Liver (tissue), 9 donors: ENCODE measurements around the gene ATP5PD. TPM values are rescaled to one million over a fixed set of nuclear protein-coding genes. Genes with fewer than 3 reads are reported as not detected.

Source experiments
- DNase-seq: peaks from one replicate; pipeline ENCODE4 v3.0.0-alpha.2; 2017; ENCODE audit warnings: low spot score
- H3K27ac ChIP-seq, 2 donors: one replicate each; pipeline ENCODE4 v1.7.0; 2013; ENCODE audit warnings: inconsistent platforms in 2 of 2, low read length in 2 of 2, control low read depth in 1 of 2, low read depth in 1 of 2, mild to moderate bottlenecking in 1 of 2
- H3K27me3 ChIP-seq, 4 donors: one replicate each; pipeline versions ENCODE4 v1.6.1 to v1.7.0; 2013; ENCODE audit warnings: low read length in 3 of 4, inconsistent platforms in 1 of 4, mild to moderate bottlenecking in 1 of 4, moderate library complexity in 1 of 4; ENCODE audit not compliant: control insufficient read depth in 4 of 4, insufficient read depth in 4 of 4
- H3K36me3 ChIP-seq, 4 donors: one replicate each; pipeline versions ENCODE4 v1.6.1 to v1.7.0; 2013; ENCODE audit warnings: low read length in 3 of 4, mild to moderate bottlenecking in 3 of 4, low read depth in 1 of 4, moderate library complexity in 1 of 4; ENCODE audit not compliant: control insufficient read depth in 4 of 4, insufficient read depth in 3 of 4
- H3K4me1 ChIP-seq, 4 donors: one replicate each; pipeline versions ENCODE4 v1.6.1 to v1.7.0; 2013; ENCODE audit warnings: low read length in 3 of 4, mild to moderate bottlenecking in 3 of 4, moderate library complexity in 1 of 4; ENCODE audit not compliant: control insufficient read depth in 4 of 4, insufficient read depth in 4 of 4
- H3K4me3 ChIP-seq, 3 donors: one replicate each; pipeline versions ENCODE4 v1.6.1 to v1.7.0; 2013; ENCODE audit warnings: low read length in 3 of 3, control low read depth in 1 of 3, low read depth in 1 of 3, mild to moderate bottlenecking in 1 of 3
- H3K9ac ChIP-seq, 2 donors: one replicate each; pipeline ENCODE4 v1.7.0; 2013; ENCODE audit warnings: low read length in 2 of 2, mild to moderate bottlenecking in 2 of 2, moderate library complexity in 2 of 2, control low read depth in 1 of 2, low read depth in 1 of 2
- H3K9me3 ChIP-seq, 4 donors: one replicate each; pipeline versions ENCODE4 v1.6.1 to v1.7.0; 2013; ENCODE audit warnings: low read length in 3 of 4; ENCODE audit not compliant: control insufficient read depth in 4 of 4
- ATF3 ChIP-seq: IDR thresholded peaks from 2 replicates; pipeline ENCODE4 v1.6.1; 2016; ENCODE audit warnings: antibody characterized with exemption
- CTCF ChIP-seq: fragments of 150-350 bp; IDR thresholded peaks from 2 replicates; pipeline ENCODE4 v1.5.1; 2017; ENCODE audit warnings: improper control_type of control experiment, low read depth, low read length; ENCODE audit not compliant: missing input control
- FOXA1 ChIP-seq: IDR thresholded peaks from 2 replicates; pipeline ENCODE4 v1.6.1; 2016; ENCODE audit warnings: antibody characterized with exemption
- FOXA2 ChIP-seq: IDR thresholded peaks from 2 replicates; pipeline ENCODE4 v1.6.1; 2016; ENCODE audit warnings: antibody characterized with exemption
- GABPA ChIP-seq, 2 donors: IDR thresholded peaks in 1 of 2; conservative IDR thresholded peaks in 1 of 2; 2 replicates each; pipeline ENCODE4 v1.6.1; 2016; ENCODE audit warnings: antibody characterized with exemption in 2 of 2, mild to moderate bottlenecking in 1 of 2, moderate library complexity in 1 of 2
- HNF4A ChIP-seq, 2 donors: conservative IDR thresholded peaks; 2 replicates each; pipeline ENCODE4 v1.6.1; 2016; ENCODE audit warnings: antibody characterized with exemption in 2 of 2, mild to moderate bottlenecking in 2 of 2
- NR2F2 ChIP-seq: IDR thresholded peaks from 2 replicates; pipeline ENCODE4 v1.6.1; 2016; ENCODE audit warnings: antibody characterized with exemption
- RAD21 ChIP-seq, 2 donors: IDR thresholded peaks; 2 replicates each; pipeline ENCODE4 v1.6.1; 2016; ENCODE audit warnings: antibody characterized with exemption in 2 of 2, mild to moderate bottlenecking in 2 of 2
- RXRA ChIP-seq, 2 donors: IDR thresholded peaks; 2 replicates each; pipeline ENCODE4 v1.6.1; 2017 to 2018; ENCODE audit warnings: antibody characterized with exemption in 2 of 2, mild to moderate bottlenecking in 1 of 2
- SP1 ChIP-seq: IDR thresholded peaks from 2 replicates; pipeline ENCODE4 v1.6.1; 2018; ENCODE audit warnings: antibody characterized with exemption, mild to moderate bottlenecking
- TAF1 ChIP-seq: conservative IDR thresholded peaks from 2 replicates; pipeline ENCODE4 v1.6.1; 2016; ENCODE audit warnings: antibody characterized with exemption, mild to moderate bottlenecking
- YY1 ChIP-seq: IDR thresholded peaks from 2 replicates; pipeline ENCODE4 v1.6.1; 2016; ENCODE audit warnings: antibody characterized with exemption, mild to moderate bottlenecking
- WGBS: extraction: QIAGEN DNeasy Blood & Tissue Kit; methylation state at CpG from one replicate; pipeline ENCODE4 v1.1.7; 2013; 5-methylcytosine and 5-hydroxymethylcytosine counted together
- polyA plus RNA-seq, 2 donors: library from polyadenylated mRNA; stranded (reverse) in 1 of 2; unstranded in 1 of 2; fragments of 200-250 nt in 1 of 2; fragments of >200 nt in 1 of 2; fragmentation: Nextera tagmentation in 1 of 2; extraction: Ambion mirVana in 1 of 2; gene quantifications; one replicate each; pipeline versions ENCODE4 v1.2.1 to v1.2.3, GENCODE V29; 2013 to 2015
- total RNA-seq, 2 donors: library from RNA; depleted of rRNA; stranded (reverse); fragments of >200 nt; gene quantifications; one replicate each; pipeline ENCODE4 v1.2.3, GENCODE V29; 2014
- TF ChIP-seq, protein P1 (sequence below): IDR thresholded peaks from 2 replicates; pipeline ENCODE4 v1.6.1; 2016; ENCODE audit warnings: antibody characterized with exemption, mild to moderate bottlenecking
- TF ChIP-seq, protein P2 (sequence below): IDR thresholded peaks from 2 replicates; pipeline ENCODE4 v1.6.1; 2016; ENCODE audit warnings: antibody characterized with exemption
- TF ChIP-seq, protein P3 (sequence below): IDR thresholded peaks from 2 replicates; pipeline ENCODE4 v1.6.1; 2016; ENCODE audit warnings: antibody characterized with exemption
- donor health status: healthy.
- donor health status: healthy.
- donor health status: healthy.
- donor health status: healthy.
- donor health status: healthy.

ATP5PD gene
- total and polyA plus RNA-seq, 4 donors, result 102 to 378 (median 184) TPM

DNA sequence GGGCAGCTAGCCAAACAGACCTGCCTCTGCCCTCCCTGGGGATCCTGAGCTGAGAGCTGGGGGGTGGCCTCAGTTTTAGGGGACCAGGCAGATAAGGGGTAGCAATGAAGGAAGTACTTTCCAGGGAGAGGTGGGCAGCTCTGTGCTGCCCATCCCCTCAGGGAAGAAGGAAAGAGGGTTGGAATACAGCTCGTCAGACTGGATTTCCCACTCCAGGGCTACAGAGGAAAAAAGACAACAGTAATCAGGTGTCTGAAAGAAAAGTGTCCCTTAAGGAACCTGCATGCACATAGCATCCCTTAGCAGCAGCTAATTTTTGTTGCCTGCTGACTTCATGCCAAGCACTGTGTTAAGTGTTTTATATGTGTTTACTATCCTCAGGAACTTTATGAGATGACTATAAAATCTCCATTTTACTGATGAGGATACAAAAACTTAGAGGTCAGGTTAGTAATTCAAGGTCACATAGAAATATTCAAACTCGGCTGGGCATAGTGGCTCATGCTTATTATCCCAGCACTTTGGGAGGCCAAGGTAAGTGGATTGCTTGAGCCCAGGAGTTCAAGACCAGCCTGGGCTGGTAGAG is 37.5 kb downstream of the ATP5PD start:
- WGBS, result 75% methylated on average over 2 of the region's 2 CpGs

DNA sequence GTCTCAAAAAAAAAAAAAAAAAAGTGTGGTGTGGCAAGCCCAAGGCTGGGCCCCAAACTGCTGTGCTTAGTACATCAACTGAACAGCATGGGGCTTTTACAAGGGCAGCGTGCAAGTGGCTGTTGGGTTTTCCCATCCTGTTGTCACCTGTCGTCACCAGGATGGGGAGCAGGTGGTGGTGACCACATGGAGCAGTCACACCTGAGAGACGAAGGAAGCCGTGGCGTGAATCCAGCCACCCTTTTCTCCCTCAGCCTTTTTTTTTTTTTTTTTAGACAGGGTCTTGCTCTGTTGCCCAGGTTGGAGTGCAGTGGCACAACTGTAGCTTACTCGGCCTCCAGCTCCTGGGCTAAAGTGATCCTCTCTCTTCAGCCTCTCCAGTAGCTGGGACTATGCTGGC is 38.4 kb downstream of the ATP5PD start:
- Histone ChIP-seq H3K9me3 (no peaks in the 10 kb centered on the region), H3K36me3 (no peaks in the 10 kb centered on the region), H3K27ac (no peak overlapping the region), H3K4me1 (peaks cover 1 to 14% (median 8%) of the 10 kb centered on the region in 4 donors), H3K27me3 (no peaks in the 10 kb centered on the region), H3K9ac (no peak overlapping the region), H3K4me3 (no peak overlapping the region)
- no peak for DNase-seq
- 79% methylated on average over 6 of the region's 6 CpGs for WGBS
- TF ChIP-seq YY1, result no peak
- TF ChIP-seq FOXA2, result no peak
- no peak for TF ChIP-seq CTCF
- no peak for TF ChIP-seq ATF3
- TF ChIP-seq FOXA1, result no peak
- no peak for TF ChIP-seq NR2F2
- TF ChIP-seq TAF1, result no peak
- TF ChIP-seq GABPA (IDR thresholded peaks at IDR 0.05 in 1 of 2, conservative IDR thresholded peaks at IDR 0.05 in 1 of 2), result no peak
- TF ChIP-seq, protein P1, sequence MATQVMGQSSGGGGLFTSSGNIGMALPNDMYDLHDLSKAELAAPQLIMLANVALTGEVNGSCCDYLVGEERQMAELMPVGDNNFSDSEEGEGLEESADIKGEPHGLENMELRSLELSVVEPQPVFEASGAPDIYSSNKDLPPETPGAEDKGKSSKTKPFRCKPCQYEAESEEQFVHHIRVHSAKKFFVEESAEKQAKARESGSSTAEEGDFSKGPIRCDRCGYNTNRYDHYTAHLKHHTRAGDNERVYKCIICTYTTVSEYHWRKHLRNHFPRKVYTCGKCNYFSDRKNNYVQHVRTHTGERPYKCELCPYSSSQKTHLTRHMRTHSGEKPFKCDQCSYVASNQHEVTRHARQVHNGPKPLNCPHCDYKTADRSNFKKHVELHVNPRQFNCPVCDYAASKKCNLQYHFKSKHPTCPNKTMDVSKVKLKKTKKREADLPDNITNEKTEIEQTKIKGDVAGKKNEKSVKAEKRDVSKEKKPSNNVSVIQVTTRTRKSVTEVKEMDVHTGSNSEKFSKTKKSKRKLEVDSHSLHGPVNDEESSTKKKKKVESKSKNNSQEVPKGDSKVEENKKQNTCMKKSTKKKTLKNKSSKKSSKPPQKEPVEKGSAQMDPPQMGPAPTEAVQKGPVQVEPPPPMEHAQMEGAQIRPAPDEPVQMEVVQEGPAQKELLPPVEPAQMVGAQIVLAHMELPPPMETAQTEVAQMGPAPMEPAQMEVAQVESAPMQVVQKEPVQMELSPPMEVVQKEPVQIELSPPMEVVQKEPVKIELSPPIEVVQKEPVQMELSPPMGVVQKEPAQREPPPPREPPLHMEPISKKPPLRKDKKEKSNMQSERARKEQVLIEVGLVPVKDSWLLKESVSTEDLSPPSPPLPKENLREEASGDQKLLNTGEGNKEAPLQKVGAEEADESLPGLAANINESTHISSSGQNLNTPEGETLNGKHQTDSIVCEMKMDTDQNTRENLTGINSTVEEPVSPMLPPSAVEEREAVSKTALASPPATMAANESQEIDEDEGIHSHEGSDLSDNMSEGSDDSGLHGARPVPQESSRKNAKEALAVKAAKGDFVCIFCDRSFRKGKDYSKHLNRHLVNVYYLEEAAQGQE, result no peak
- no peak for TF ChIP-seq HNF4A (conservative IDR thresholded peaks at IDR 0.05)
- no peak for TF ChIP-seq SP1
- TF ChIP-seq RXRA (IDR thresholded peaks at IDR 0.05), result no peak
- TF ChIP-seq RAD21 (IDR thresholded peaks at IDR 0.05), result no peak

More for the DNA sequence above, 37.5 kb downstream of the ATP5PD start:
- TF ChIP-seq, protein P2, sequence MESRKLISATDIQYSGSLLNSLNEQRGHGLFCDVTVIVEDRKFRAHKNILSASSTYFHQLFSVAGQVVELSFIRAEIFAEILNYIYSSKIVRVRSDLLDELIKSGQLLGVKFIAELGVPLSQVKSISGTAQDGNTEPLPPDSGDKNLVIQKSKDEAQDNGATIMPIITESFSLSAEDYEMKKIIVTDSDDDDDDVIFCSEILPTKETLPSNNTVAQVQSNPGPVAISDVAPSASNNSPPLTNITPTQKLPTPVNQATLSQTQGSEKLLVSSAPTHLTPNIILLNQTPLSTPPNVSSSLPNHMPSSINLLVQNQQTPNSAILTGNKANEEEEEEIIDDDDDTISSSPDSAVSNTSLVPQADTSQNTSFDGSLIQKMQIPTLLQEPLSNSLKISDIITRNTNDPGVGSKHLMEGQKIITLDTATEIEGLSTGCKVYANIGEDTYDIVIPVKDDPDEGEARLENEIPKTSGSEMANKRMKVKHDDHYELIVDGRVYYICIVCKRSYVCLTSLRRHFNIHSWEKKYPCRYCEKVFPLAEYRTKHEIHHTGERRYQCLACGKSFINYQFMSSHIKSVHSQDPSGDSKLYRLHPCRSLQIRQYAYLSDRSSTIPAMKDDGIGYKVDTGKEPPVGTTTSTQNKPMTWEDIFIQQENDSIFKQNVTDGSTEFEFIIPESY, result no peak
- no peak for TF ChIP-seq FOXA2
- TF ChIP-seq NR2F2, result no peak
- no peak for TF ChIP-seq FOXA1
- TF ChIP-seq, protein P3, sequence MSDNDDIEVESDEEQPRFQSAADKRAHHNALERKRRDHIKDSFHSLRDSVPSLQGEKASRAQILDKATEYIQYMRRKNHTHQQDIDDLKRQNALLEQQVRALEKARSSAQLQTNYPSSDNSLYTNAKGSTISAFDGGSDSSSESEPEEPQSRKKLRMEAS, result no peak
- TF ChIP-seq RXRA (IDR thresholded peaks at IDR 0.05), result no peak
- no peak for TF ChIP-seq HNF4A (conservative IDR thresholded peaks at IDR 0.05)
- TF ChIP-seq CTCF, result no peak
- Histone ChIP-seq H3K27me3 (no peaks in the 10 kb centered on the region), H3K27ac (no peak overlapping the region), H3K4me3 (no peak overlapping the region), H3K9ac (no peak overlapping the region), H3K36me3 (no peaks in the 10 kb centered on the region), H3K9me3 (no peaks in the 10 kb centered on the region), H3K4me1 (peaks cover 4 to 20% (median 14%) of the 10 kb centered on the region in 4 donors)
- no peak for DNase-seq
